ENCODE results near the gene CENPP. TPM values are rescaled to one million over a fixed set of nuclear protein-coding genes. Genes with fewer than 3 reads are reported as not detected.

The CENPP gene
- total RNA-seq, 1 experiment from 2014 or later = 14.3 TPM

DNA sequence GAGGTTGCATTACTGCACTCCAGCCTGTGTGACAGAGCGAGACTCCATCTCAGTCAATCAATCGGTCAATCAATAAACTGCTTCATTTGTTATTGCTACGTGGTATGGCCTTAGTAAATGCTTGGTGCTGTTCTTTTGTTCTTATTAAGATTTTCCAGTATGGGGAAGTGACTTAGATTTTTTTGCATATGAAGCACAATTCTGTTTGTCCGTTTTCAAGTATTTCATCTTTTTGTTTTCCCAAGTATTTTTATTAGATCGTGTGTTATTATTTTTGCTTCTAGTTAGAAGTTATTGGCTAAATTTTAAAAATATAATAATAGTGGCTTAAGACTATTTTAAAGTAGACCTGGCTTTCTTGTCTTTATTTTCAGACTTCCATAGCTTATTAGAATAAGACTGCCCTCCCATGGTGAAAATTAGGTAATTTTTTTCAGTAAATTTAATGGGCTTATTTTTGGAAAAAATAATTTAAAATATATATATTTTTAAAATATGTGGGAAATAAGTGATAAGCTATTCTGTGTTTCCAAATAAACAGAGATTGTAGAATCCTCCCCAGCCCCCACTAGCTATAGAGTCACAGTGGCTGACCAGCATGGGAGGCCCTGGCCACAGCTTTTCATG is 113.3 kb downstream of the CENPP start:
- ChIA-PET POLR2A (interaction anchor here (0.7 kb wide), 1 partner anchor 350 kb away, joined by 3 read pairs; no protein-coding TSS in a partner anchor), CTCF (interaction anchor here (0.9 kb wide), 1 partner anchor 111 kb away, joined by 5 read pairs; no protein-coding TSS in a partner anchor)
- H3K27me3 Mint-ChIP-seq (ENCODE audit: low read depth) = no peaks in the 10 kb centered on the region
- H3K9me3 Mint-ChIP-seq = peaks cover 10% of the 10 kb centered on the region
- TF ChIP-seq ATF1 (CRISPR knock-in tag; IDR thresholded peaks at IDR 0.05) = no peak
- TF ChIP-seq PRRX2 (CRISPR knock-in tag; IDR thresholded peaks at IDR 0.05) = no peak
- no peaks in the 10 kb centered on the region for H3K4me1 Mint-ChIP-seq
- ATAC-seq = no peak
- no peak overlapping the region for H3K27ac Mint-ChIP-seq
- H3K36me3 Mint-ChIP-seq = no peaks in the 10 kb centered on the region
- H3K4me3 Mint-ChIP-seq = no peak overlapping the region
- DNase-seq (ENCODE audit: low spot score) = no peak

DNA sequence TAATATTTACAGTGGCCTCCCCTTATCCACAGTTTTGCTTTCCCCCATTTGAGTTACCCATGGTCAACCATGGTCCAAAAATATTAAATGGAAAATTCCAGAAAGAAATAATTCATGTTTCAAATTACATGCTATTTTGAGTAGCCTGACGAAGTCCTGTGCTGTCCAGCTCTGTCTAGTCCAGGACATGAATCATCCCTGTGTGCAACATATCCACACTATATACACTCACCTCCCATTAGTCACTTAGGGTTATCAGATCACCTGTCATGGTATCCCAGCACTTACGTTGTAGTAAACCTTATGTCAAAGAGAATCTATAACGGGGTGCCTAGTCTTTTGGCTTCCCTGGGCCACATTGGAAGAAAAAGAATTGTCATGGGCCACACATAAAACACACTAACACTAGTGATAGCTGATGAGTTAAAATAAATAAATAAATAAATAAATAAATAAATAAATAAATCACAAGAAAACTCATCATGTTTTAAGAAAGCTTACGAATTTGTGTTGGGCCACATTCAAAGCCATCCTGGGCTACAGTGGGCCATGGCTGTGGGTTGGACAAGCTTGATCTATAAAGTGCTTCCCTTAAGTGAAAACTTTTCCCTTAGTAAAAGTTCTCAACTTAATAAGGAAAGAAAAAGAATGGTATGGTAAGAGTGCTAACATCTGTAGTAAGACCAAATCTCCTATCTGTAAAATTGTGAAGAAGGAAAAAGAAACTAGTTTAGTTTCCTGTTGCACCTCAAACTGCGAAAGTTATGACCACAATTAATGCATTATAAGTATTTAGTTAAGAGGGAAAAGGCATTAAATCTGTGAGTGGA is 114.4 kb downstream of the CENPP start:
- Mint-ChIP-seq H3K36me3 (no peaks in the 10 kb centered on the region), H3K27ac (no peak overlapping the region), H3K4me1 (no peaks in the 10 kb centered on the region), H3K4me3 (no peak overlapping the region), H3K27me3 (ENCODE audit: low read depth) (no peaks in the 10 kb centered on the region), H3K9me3 (peaks cover 10% of the 10 kb centered on the region)
- DNase-seq (ENCODE audit: low spot score) (no peak), ATAC-seq (no peak)
- ChIA-PET CTCF (no interaction called here), POLR2A (no interaction called here)
- TF ChIP-seq TEAD1 (CRISPR knock-in tag; IDR thresholded peaks at IDR 0.05) (no peak), TEAD4 (CRISPR knock-in tag; IDR thresholded peaks at IDR 0.05) (no peak), NR2C2 (CRISPR knock-in tag; IDR thresholded peaks at IDR 0.05) (no peak), ZNF263 (CRISPR knock-in tag; IDR thresholded peaks at IDR 0.05; ENCODE audit: low read depth) (no peak), GTF2I (CRISPR knock-in tag; conservative IDR thresholded peaks at IDR 0.05) (no peak), ATF1 (CRISPR knock-in tag; IDR thresholded peaks at IDR 0.05) (no peak), ZNF423 (CRISPR knock-in tag; IDR thresholded peaks at IDR 0.05) (no peak), SOX15 (CRISPR knock-in tag; IDR thresholded peaks at IDR 0.05) (no peak), CREB1 (CRISPR knock-in tag; IDR thresholded peaks at IDR 0.05) (no peak), ZNF317 (CRISPR knock-in tag; IDR thresholded peaks at IDR 0.05; ENCODE audit: borderline replicate concordance, low read depth) (no peak), FOXJ3 (CRISPR knock-in tag; IDR thresholded peaks at IDR 0.05; ENCODE audit: borderline replicate concordance) (no peak), KAT7 (CRISPR knock-in tag; IDR thresholded peaks at IDR 0.05; ENCODE audit: borderline replicate concordance) (no peak), OVOL2 (CRISPR knock-in tag; IDR thresholded peaks at IDR 0.05; ENCODE audit: borderline replicate concordance) (no peak)
- TF ChIP-seq, protein P1, sequence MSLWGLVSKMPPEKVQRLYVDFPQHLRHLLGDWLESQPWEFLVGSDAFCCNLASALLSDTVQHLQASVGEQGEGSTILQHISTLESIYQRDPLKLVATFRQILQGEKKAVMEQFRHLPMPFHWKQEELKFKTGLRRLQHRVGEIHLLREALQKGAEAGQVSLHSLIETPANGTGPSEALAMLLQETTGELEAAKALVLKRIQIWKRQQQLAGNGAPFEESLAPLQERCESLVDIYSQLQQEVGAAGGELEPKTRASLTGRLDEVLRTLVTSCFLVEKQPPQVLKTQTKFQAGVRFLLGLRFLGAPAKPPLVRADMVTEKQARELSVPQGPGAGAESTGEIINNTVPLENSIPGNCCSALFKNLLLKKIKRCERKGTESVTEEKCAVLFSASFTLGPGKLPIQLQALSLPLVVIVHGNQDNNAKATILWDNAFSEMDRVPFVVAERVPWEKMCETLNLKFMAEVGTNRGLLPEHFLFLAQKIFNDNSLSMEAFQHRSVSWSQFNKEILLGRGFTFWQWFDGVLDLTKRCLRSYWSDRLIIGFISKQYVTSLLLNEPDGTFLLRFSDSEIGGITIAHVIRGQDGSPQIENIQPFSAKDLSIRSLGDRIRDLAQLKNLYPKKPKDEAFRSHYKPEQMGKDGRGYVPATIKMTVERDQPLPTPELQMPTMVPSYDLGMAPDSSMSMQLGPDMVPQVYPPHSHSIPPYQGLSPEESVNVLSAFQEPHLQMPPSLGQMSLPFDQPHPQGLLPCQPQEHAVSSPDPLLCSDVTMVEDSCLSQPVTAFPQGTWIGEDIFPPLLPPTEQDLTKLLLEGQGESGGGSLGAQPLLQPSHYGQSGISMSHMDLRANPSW (CRISPR knock-in tag; conservative IDR thresholded peaks at IDR 0.05; ENCODE audit: low read depth) = no peak
- TF ChIP-seq, protein P2, sequence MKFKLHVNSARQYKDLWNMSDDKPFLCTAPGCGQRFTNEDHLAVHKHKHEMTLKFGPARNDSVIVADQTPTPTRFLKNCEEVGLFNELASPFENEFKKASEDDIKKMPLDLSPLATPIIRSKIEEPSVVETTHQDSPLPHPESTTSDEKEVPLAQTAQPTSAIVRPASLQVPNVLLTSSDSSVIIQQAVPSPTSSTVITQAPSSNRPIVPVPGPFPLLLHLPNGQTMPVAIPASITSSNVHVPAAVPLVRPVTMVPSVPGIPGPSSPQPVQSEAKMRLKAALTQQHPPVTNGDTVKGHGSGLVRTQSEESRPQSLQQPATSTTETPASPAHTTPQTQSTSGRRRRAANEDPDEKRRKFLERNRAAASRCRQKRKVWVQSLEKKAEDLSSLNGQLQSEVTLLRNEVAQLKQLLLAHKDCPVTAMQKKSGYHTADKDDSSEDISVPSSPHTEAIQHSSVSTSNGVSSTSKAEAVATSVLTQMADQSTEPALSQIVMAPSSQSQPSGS (CRISPR knock-in tag; IDR thresholded peaks at IDR 0.05; ENCODE audit: borderline replicate concordance, low read depth) = no peak
- TF ChIP-seq, protein P3, sequence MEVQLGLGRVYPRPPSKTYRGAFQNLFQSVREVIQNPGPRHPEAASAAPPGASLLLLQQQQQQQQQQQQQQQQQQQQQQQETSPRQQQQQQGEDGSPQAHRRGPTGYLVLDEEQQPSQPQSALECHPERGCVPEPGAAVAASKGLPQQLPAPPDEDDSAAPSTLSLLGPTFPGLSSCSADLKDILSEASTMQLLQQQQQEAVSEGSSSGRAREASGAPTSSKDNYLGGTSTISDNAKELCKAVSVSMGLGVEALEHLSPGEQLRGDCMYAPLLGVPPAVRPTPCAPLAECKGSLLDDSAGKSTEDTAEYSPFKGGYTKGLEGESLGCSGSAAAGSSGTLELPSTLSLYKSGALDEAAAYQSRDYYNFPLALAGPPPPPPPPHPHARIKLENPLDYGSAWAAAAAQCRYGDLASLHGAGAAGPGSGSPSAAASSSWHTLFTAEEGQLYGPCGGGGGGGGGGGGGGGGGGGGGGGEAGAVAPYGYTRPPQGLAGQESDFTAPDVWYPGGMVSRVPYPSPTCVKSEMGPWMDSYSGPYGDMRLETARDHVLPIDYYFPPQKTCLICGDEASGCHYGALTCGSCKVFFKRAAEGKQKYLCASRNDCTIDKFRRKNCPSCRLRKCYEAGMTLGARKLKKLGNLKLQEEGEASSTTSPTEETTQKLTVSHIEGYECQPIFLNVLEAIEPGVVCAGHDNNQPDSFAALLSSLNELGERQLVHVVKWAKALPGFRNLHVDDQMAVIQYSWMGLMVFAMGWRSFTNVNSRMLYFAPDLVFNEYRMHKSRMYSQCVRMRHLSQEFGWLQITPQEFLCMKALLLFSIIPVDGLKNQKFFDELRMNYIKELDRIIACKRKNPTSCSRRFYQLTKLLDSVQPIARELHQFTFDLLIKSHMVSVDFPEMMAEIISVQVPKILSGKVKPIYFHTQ (CRISPR knock-in tag; IDR thresholded peaks at IDR 0.05) = no peak
- TF ChIP-seq, protein P4, sequence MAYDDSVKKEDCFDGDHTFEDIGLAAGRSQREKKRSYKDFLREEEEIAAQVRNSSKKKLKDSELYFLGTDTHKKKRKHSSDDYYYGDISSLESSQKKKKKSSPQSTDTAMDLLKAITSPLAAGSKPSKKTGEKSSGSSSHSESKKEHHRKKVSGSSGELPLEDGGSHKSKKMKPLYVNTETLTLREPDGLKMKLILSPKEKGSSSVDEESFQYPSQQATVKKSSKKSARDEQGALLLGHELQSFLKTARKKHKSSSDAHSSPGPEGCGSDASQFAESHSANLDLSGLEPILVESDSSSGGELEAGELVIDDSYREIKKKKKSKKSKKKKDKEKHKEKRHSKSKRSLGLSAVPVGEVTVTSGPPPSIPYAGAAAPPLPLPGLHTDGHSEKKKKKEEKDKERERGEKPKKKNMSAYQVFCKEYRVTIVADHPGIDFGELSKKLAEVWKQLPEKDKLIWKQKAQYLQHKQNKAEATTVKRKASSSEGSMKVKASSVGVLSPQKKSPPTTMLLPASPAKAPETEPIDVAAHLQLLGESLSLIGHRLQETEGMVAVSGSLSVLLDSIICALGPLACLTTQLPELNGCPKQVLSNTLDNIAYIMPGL (CRISPR knock-in tag; IDR thresholded peaks at IDR 0.05) = no peak
- TF ChIP-seq, protein P5, sequence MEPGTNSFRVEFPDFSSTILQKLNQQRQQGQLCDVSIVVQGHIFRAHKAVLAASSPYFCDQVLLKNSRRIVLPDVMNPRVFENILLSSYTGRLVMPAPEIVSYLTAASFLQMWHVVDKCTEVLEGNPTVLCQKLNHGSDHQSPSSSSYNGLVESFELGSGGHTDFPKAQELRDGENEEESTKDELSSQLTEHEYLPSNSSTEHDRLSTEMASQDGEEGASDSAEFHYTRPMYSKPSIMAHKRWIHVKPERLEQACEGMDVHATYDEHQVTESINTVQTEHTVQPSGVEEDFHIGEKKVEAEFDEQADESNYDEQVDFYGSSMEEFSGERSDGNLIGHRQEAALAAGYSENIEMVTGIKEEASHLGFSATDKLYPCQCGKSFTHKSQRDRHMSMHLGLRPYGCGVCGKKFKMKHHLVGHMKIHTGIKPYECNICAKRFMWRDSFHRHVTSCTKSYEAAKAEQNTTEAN (CRISPR knock-in tag; IDR thresholded peaks at IDR 0.05) = no peak
- TF ChIP-seq, protein P6, sequence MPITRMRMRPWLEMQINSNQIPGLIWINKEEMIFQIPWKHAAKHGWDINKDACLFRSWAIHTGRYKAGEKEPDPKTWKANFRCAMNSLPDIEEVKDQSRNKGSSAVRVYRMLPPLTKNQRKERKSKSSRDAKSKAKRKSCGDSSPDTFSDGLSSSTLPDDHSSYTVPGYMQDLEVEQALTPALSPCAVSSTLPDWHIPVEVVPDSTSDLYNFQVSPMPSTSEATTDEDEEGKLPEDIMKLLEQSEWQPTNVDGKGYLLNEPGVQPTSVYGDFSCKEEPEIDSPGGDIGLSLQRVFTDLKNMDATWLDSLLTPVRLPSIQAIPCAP (CRISPR knock-in tag; IDR thresholded peaks at IDR 0.05) = no peak
